ENCODE results near the gene PFN4.

GRCh38 chr2:24163186-24163585 is 40.1 kb upstream of the PFN4 start:
- TF ChIP-seq CTCF (IDR thresholded peaks at IDR 0.05) (no peak), POLR2A (IDR thresholded peaks at IDR 0.05) (no peak), POLR2AphosphoS5 (IDR thresholded peaks at IDR 0.05) (no peak), EP300 (IDR thresholded peaks at IDR 0.05) (no peak)
